Osteocyte (in vitro differentiated cells): ENCODE results near the gene SYNDIG1. TPM values are rescaled to one million over a fixed set of nuclear protein-coding genes. Genes with fewer than 3 reads are reported as not detected.

ENCODE experiments used
- DNase-seq: peaks from one replicate; pipeline ENCODE4 v3.0.0; 2021; ENCODE audit warnings: mixed read lengths; ENCODE audit not compliant: unreplicated experiment; ENCODE audit errors: extremely low spot score
- H3K27ac Mint-ChIP-seq: one replicate; pipeline ENCODE4 v1.8.0; 2021; ENCODE audit warnings: mild to moderate bottlenecking, mixed read lengths; ENCODE audit not compliant: unreplicated experiment
- H3K27me3 Mint-ChIP-seq: one replicate; pipeline ENCODE4 v1.8.0; 2021; ENCODE audit warnings: mixed read lengths; ENCODE audit not compliant: unreplicated experiment
- H3K36me3 Mint-ChIP-seq: one replicate; pipeline ENCODE4 v1.8.0; 2021; ENCODE audit warnings: mixed read lengths; ENCODE audit not compliant: unreplicated experiment
- H3K4me1 Mint-ChIP-seq: one replicate; pipeline ENCODE4 v1.8.0; 2021; ENCODE audit warnings: mixed read lengths; ENCODE audit not compliant: unreplicated experiment
- H3K4me3 Mint-ChIP-seq: one replicate; pipeline ENCODE4 v1.8.0; 2021; ENCODE audit warnings: mild to moderate bottlenecking, moderate library complexity, mixed read lengths; ENCODE audit not compliant: unreplicated experiment
- H3K9me3 Mint-ChIP-seq: one replicate; pipeline ENCODE4 v1.8.0; 2021; ENCODE audit warnings: mixed read lengths; ENCODE audit not compliant: unreplicated experiment
- CTCF ChIP-seq: fragments of 200-600 bp; sonication (generic); IDR thresholded peaks from 2 replicates; pipeline ENCODE4 v1.5.0; 2021; ENCODE audit warnings: antibody characterized with exemption, mild to moderate bottlenecking, moderate library complexity
- total RNA-seq: library from RNA; stranded (reverse); gene quantifications from 2 replicates; pipeline ENCODE4 v1.2.1, GENCODE V29; 2021

The SYNDIG1 gene
- total RNA-seq, 1 donor from 2014 or later = 0.40 TPM

- H3K36me3 Mint-ChIP-seq = no peaks in the 10 kb centered on the region
- no peak overlapping the region for H3K4me3 Mint-ChIP-seq
- TF ChIP-seq CTCF = no peak
- H3K27ac Mint-ChIP-seq = no peak overlapping the region
- H3K4me1 Mint-ChIP-seq = no peaks in the 10 kb centered on the region
- peak; percentile 78 for DNase-seq
- H3K27me3 Mint-ChIP-seq = peaks cover 8% of the 10 kb centered on the region
- H3K9me3 Mint-ChIP-seq = no peaks in the 10 kb centered on the region
These were observed 26.5 kb upstream of the SYNDIG1 start for GRCh38 chr20:24442909-24443308.

- no peak overlapping the region for H3K27ac Mint-ChIP-seq
These were observed 26.0 kb upstream of the SYNDIG1 start for GRCh38 chr20:24443436-24443835.

GRCh38 chr20:24444526-24445190 is 24.8 kb upstream of the SYNDIG1 start:
- Mint-ChIP-seq H3K4me1 (no peaks in the 10 kb centered on the region), H3K9me3 (no peaks in the 10 kb centered on the region), H3K27ac (no peak overlapping the region), H3K4me3 (no peak overlapping the region), H3K36me3 (no peaks in the 10 kb centered on the region), H3K27me3 (peaks cover 8% of the 10 kb centered on the region)
- DNase-seq = peak; percentile 49
- TF ChIP-seq CTCF = no peak

More at GRCh38 chr20:24443436-24443835, 26.0 kb upstream of the SYNDIG1 start:
- H3K27me3 Mint-ChIP-seq = peaks cover 8% of the 10 kb centered on the region
- no peaks in the 10 kb centered on the region for H3K36me3 Mint-ChIP-seq
- no peak overlapping the region for H3K4me3 Mint-ChIP-seq
- H3K9me3 Mint-ChIP-seq = no peaks in the 10 kb centered on the region
- TF ChIP-seq CTCF = no peak
- peak; percentile 42 for DNase-seq
- no peaks in the 10 kb centered on the region for H3K4me1 Mint-ChIP-seq

DNA sequence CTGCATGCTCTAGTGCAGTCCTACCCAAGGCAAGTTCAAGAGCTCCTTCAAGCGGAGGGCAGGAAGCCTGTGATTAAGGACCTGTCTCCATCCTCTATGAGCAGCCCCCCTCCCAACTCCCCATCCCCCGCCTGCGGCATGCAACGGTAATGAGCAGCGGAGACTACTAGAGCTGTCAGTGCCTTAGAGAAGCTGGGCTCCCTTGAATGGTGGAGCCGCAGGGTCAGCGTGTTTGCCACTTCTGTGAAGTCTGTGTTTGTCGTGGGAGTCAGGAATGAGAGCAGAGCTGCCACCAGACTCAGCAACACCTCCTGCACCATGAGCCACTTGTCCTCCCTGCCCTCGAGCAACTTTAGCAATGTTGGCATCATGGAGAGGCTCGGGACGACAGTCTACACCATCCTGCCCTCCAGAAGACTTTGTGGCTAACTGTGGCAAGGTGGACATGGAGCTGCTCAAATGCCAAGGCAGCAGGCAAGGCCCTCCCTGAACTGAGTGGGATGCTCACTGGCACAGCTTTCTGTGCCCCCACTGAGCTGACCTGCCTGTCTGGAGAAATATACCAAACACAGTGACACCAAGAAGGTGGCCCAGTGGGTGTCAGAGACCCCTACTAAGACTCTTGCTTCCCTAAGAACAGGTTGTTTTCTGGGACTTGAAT is 23.8 kb upstream of the SYNDIG1 start:
- no peaks in the 10 kb centered on the region for H3K4me1 Mint-ChIP-seq
- H3K9me3 Mint-ChIP-seq = no peaks in the 10 kb centered on the region
- H3K36me3 Mint-ChIP-seq = no peaks in the 10 kb centered on the region
- DNase-seq = peak; percentile 77
- no peak for TF ChIP-seq CTCF
- peaks cover 8% of the 10 kb centered on the region for H3K27me3 Mint-ChIP-seq
- H3K4me3 Mint-ChIP-seq = no peak overlapping the region
- H3K27ac Mint-ChIP-seq = no peak overlapping the region

- Mint-ChIP-seq H3K36me3 (no peaks in the 10 kb centered on the region), H3K4me3 (no peak overlapping the region), H3K4me1 (no peaks in the 10 kb centered on the region), H3K27me3 (peaks cover 7% of the 10 kb centered on the region), H3K27ac (no peak overlapping the region), H3K9me3 (no peaks in the 10 kb centered on the region)
- peak; percentile 48 for DNase-seq
- no peak for TF ChIP-seq CTCF
These were observed 22.6 kb upstream of the SYNDIG1 start for GRCh38 chr20:24446811-24447210.
